GM21447 (cell line): ENCODE results near the gene CYP1A1.
"Not testable (repeated sequence)": the region's sequence is repeated elsewhere in the genome, so short reads cannot be mapped to it uniquely, and the experiment has no call there.

Experiments used
- ATAC-seq: cut with Tn5 transposase; IDR thresholded peaks from one replicate; pipeline ENCODE4 v1.9.1; 2021; ENCODE audit not compliant: unreplicated experiment

The CYP1A1 gene

DNA sequence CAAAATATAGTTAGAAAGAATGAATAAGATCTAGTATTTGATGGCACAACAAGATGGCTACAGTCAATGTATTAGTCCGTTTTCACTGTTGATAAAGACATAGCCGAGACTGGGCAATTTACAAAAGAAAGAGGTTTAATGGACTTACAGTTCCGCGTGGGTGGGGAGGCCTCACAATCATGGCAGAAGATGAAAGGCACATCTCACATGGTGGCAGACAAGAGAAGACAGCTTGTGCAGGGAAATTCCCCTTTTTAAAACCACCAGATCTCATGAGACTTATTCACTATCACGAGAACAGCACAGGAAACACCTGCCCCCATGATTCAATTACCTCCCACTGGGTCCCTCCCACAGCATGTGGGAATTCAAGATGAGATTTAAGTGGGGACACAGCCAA lies 12.9 kb upstream of the CYP1A1 start:
- not testable (repeated sequence) for ATAC-seq

DNA sequence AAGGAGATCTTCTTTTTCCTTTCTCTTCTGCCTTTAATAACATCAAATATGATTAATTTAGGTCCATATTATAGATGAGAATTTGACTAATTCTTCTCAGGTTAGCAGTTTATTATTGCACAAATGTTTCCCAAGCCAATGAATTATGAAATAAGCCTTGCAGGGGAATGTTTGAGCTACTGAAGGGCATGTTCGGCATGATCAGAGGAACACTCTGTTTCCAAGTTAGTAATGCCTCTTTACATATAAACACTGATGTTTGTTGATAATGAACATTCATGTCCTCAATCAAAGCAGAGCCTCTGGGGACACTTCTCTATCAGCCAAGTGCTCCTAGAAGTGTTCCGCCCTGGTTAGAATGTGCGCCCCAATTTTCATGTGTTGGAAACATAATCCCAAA lies 10.0 kb upstream of the CYP1A1 start:
- ATAC-seq: no peak

DNA sequence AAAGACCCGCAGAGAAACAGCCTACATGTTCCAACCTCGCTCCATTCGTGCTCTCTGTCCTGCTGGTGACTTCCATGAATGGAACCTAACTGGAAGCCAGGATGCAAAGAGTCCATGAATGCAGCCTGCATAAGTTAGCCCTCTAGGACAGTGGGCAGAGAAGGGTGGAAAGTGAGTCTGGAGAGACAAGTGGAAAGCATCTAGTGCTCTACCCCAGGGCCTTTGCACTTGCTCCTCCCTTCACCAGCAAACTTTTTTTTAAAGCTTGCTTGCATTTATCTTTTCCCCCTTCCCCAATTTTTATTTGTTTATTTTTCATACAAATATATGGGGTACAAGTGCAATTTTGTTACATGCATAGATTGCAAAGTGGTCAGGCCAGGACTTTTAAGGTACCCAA lies 7.9 kb upstream of the CYP1A1 start:
- ATAC-seq: no peak

DNA sequence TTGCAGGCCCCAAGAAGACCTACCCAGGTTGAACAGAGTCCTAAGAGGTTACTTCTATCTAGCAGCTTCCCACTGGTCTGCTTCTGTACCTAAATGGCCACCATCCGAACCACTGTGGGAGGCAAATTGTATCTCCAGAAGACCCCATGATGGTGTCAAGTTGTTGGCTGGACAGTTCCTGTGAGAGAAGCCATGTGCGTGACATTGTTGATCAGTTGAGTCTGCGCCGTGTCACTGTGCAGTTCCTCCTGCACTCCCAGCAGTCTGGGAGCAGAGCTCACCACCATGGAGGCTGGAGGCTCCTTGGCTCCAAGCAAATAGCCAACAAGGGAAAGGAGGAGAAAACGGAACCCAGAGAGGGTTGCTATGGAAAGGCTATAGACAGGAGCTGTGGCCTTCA lies 7.5 kb upstream of the CYP1A1 start:
- ATAC-seq: no peak

DNA sequence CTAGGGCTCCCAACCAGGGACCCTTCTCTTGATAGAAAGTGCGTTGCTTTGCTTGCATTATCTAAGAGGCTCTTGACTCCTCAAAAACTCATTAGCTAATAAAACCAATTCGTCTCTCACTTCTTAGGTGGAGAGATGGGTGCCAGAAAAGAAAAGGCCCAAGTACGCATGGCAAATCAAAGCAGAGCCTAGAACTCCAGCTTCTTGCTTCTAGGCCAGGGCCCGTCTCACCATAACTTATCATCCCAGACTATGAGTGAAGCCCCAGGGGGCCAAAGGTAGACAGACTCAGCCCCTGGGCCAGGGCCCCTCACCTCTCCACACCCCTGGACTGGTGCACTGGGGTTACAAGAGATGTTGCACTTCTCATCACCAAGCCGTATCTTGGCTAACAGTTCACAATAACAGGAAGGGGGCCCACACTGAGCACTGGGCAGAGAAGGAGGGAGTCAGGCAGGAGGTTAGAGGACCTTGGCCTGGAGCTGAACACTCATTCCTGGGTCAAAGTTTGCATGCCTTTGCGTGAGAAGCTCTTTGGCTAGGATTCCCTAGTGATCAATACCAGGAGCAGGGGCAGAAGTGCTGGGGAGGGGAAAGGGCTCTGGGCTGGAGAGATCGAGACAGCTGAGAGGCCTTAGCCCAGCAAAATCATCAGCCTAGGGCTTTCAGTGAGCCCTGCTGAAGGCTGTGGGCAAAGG lies 5.4 kb upstream of the CYP1A1 start:
- ATAC-seq: no peak

DNA sequence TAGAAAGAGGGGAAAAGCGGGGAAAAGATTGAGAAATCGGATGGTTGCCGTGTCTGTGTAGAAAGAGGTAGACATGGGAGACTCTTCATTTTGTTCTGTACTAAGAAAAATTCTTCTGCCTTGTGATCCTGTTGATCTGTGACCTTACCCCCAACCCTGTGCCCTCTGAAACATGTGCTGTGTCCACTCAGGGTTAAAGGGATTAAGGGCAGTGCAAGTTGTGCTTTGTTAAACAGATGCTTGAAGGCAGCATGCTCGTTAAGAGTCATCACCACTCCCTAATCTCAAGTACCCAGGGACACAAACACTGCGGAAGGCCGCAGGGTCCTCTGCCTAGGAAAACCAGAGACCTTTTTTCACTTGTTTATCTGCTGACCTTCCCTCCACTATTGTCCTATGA lies 4.0 kb upstream of the CYP1A1 start:
- not testable (repeated sequence) for ATAC-seq

DNA sequence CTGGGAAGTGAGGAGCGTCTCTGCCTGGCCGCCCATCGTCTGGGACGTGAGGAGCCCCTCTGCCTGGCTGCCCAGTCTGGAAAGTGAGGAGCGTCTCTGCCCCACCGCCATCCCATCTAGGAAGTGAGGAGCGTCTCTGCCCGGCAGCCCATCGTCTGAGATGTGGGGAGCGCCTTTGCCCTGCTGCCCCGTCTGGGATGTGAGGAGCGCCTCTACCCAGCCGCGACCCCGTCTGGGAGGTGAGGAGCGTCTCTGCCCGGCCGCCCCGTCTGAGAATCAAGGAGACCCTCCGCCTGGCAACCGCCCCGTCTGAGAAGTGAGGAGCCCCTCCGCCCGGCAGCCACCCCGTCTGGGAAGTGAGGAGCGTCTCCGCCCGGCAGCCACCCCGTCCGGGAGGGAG lies 3.4 kb upstream of the CYP1A1 start:
- ATAC-seq: not testable (repeated sequence)

DNA sequence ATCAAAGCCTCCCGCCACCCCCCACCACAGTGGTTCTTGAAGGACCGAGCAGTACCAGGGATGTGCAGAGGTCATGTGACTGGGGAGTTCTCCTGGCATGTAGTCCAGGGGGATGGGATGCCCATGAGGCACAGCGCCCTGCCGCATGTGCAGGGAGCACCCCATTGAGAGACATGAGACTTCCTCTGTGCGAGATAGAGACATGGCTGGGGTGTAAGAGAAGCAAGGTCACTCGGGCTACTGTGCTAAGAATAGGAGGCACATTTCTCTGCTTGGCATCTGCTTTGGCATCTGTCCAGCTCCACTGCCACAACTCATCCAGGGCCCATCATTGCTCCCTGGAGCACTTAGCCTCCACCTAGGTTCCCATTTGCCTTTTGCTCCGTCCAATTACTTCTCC lies 2.4 kb upstream of the CYP1A1 start:
- ATAC-seq: no peak

DNA sequence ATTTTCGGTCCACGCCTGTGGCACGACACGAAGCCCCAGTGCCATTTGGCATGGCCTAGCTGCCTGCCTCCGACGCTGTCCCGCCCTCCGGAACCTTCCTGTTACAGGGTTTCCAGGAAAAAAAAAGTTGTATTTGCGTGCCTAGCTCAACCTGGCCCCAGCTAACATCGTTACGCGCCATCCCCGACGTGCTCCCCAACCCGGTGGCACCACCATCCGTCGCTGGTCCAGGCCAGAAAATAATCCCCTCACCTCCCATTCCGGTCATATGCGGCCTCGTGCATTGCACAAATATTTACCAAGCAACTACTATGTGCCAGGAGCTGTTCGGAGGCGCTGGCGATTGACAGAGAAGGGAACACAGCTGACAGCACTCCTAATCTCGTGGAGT lies 1.4 kb upstream of the CYP1A1 start:
- no peak for ATAC-seq

DNA sequence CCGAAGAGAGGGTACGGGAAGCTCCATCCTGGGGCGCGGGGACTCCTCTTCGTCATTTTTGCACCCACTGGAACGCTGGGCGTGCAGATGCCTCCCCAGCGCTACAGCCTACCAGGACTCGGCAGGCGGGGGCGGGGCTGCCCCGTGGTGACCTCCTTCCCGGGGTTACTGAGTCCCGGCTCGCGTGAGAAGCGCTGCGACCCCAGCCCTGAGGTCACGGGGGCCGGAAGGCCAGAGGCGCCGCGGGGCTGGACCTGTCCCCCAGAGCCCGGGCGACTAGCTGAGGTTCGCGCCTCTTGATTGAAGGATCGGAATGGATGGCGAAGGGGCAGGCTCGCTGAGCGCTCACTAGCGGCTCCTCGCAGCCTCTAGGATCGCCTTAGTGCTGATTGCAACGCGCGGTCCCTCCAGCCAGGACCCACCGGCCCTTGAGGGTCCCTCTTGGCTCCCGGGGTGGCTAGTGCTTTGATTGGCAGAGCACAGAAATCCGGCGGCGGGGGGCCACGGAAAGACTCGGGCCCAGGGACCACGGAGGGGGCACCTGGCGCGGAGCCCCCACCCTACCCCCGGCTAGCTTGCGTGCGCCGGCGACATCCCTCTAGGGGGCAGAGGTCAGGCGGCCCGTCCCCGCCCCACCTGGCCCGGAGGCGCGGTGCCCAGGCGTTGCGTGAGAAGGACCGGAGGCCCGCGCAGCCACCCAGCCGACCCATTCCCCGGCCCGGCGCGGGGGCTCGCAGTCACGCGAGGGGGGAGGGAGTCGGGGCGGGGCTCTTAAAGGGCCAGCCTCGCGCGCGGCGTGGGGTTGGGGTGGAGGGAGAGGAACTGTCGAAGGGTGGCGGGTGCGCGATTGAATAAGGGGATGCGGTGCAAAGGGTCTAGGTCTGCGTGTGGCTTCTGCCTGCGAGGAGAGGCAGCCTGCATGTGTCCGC lies 781 bp upstream of the CYP1A1 start:
- ATAC-seq: no peak

DNA sequence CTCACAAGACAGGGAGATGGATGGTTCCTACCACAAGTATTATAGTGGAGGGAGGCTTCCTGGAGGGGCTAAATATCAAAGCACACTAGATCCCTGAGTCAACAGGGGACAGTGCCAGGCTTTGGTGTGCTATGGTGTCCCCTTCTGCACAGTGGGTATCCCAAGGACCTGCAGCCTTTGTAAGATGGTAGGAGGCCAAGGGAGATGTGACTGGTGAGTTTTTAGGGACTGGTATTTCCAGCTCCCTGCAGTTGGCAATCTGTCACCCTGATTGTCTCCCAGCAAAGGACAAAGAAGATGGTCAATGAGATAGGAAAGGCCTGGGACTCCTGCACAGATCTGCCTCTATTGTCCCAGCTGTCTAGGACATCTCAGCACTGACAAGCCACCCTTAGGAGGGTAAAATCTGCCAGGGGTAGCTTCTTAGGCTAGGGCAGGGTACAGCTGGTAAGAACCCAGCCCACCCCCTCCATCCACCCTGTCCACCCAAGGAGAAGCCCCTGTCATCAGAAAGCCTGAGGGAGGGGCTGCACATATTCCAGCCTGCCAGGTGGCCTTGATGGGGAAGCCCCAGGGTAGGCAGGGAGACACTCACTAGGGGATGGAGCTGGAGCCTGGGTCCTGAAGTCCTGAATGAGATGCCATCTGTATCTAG lies 631 bp downstream of the CYP1A1 start:
- ATAC-seq: no peak

DNA sequence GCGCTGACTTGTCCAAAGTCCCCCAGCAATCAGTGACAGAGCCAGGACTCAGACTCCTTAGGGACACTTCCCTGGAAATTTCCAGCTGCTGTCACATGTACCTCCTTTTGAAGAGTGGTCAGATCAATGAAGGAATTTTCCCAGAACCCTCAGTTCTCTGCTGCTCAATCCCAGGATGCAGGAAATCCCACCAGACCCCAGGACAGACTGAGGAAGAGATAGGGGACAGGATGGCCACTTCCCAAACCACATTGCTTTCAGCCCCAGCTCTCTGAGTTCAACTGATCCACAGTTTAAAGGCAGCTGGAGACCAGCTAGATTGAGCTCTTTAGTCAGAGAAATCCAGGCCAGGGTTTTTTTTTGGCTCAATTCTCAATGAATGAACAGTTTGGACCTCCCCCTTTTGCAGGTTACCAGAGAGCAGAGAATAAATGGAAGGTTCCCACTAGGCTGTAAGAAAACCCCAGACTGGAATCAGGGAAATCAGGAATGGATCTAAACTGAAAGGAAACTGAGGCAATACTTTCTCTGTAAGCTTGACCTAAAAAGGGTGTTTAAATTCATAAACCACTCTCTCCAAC lies 1.5 kb downstream of the CYP1A1 start:
- no peak for ATAC-seq

DNA sequence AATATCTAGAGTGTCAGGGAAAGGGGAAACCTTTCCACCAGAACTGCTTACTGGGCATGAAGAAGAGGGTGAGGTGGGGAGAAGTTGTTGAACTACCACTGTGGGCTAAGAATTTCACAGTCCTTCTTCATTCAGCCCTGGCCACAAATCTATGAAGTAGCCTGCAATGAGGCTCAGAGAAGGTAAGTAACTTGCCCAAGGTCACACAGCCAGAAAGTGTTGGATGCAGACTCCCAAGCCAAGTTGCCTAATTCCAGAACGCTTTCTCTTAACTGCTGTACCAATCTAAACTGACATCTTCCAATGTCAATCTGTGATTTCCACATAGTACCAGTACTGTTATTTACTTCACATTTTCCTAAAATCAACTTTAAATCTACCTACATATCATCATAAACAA lies 2.1 kb downstream of the CYP1A1 start:
- ATAC-seq: no peak

DNA sequence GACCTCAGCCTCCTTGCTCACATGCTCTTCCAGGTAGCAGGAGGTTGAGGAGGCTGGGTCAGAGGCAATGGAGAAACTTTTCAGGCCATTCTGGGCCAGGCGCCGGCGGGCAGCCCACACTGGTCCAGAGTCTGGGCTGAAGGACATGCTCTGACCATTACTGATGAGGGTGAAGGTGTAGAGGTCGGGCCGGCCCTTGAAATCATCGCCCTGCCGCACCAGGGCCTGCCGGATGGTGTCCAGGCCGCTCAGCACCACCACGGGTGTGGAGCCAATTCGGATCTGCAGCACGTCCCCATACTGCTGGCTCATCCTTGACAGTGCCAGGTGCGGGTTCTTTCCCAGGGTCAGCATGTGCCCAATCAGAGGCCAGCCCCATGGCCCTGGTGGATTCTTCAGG lies 2.7 kb downstream of the CYP1A1 start:
- no peak for ATAC-seq

DNA sequence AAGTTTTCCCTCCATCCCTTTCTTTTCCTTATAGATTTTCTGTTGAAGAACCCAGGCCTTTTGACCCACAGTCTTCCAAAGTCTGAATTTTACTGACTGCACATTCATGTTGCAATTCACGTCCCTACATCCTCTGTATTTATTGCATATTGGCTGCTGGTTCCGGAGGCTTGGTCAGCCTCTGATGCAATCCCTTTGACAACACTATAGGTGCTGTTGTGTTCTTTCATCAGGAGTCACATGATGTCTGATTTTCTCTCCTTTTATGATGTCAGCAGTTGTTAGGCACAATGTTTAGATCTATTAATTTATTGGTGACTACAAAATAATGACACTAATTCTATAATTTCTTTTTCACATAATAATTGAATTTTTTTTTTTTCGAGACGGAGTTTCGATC lies 8.7 kb downstream of the CYP1A1 start:
- no peak for ATAC-seq

DNA sequence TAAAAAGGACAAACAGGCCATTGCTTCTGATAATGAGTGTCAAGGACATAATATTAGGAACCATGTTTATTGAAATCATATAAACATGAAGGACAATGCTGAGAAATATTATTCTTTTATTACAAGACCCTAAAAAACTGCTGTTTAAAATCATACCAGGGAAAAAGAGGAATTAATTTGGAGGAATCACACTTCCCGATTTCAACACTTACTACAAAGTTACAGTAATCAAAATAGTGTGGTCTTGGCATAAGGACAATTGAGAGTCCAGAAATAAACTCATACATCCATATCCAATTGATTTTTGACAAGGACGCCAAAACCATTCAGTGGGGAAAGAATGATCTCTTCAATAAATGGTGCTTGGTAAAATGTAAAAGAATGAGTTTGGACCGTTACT lies 13.0 kb downstream of the CYP1A1 start:
- ATAC-seq: no peak

DNA sequence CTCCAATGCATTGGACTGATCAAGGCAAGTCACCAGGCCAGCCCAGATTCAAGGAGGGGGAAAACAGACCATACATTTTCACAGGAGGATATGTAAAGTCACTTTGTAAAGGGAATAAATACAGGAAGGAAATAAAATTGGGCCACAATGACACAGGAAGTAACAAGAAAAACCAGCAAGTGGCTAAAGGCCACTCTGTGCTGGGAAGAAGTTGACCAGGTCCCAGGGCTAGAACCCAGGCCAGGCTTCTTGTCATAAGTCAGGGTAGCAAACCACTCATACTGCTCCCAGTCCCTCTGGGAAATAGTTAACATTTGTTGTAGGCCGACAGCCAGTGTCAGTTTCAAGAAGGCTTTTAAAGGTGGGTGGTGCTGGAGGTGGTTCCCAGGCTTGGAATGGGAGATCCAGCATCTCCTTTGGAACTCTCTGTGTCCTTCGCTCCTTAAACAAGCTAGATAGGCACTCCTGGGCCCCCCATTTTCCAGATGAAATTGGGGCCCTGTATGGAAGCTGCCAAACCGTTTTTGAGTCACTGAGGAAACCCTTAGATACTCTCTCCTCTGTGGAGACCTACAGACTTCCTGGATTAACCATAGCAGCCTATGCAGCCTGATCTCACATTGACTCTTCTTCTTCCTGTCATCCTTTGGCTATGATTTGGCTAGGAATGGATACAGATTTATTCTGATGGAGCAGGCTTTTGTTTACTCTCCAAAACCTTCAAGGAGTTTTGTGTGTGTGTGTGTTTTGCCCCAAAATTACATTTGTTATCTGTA lies 14.8 kb downstream of the CYP1A1 start:
- ATAC-seq: no peak

DNA sequence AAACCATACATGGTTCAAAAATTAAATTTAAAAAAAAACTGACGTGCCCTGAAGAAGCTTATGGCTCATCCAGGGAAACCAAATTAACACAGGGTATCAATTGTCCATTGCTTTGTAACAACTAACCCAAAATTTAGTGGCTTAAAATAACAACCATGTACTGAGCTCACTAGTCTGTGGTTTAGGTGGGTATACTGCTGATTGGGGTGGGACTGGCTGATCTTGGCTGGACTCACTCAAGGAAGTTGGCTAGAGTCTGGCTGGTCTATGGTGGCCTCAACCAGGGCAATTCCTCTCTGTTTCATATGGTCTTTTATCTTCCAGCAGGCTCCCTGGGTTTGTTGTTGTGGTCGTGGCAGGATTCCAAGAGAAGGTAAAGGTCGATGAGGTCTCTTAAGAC lies 15.4 kb downstream of the CYP1A1 start:
- ATAC-seq: no peak

DNA sequence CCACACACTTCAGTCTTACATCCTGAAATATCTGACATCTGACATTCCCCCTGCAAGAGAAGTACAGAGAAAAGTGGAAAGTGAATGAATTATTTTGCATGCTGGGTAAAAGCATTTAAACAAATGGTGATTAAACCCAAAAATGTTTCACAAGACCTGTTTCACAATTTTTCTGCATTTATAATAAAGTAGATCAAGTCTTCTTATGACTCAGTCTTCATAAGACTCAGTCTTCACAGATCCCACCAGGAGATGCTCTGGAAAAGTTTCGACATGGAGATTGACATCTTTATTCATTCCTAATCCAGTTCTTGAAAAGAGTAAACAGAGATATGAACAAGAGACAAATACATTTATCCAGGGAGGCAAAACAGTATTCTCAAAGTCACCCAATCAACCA lies 16.3 kb downstream of the CYP1A1 start:
- ATAC-seq: no peak

DNA sequence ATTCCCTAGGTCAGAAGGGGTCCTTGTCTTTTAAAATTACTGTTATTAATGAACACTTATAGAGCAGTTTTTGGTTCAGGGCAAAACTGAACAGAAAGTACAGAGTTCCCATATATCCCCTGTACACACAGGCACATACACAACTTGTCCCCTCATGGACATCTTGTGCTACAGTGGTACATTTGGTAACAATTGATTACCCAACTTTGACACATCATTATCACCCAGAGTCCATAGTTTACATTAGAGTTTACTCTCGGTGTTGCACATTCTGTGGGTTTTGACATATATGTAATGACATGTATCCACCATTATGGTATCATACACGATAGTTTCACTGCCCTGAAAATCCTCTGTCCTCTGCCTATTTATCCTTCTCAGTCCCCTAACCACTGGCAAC lies 28.5 kb downstream of the CYP1A1 start:
- ATAC-seq: no peak

DNA sequence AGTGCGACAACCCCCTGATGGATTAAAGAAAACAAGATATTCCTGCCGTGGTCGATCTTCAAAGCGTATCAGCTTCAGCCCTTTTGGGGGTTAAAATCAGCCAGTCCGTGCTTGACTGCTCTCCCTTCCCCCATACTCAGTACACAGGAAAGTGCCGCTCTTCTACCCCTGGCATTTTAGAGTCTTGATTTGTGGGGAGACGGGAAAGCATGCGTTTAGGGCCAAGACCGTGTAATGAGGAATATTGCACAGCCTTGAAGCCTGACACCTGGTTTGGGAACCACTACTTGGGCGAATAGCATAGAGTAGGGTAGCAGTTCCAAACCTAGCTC lies 29.0 kb downstream of the CYP1A1 start:
- ATAC-seq: no peak
